HTR-8/SVneo (cell line): ENCODE data around the gene NAALADL2.
"Not testable (repeated sequence)": the region's sequence is repeated elsewhere in the genome, so short reads cannot be mapped to it uniquely, and the experiment has no call there.

Experiments
- DNase-seq: peaks from one replicate; pipeline ENCODE4 v3.0.0; 2011; ENCODE audit warnings: low spot score, mixed read lengths; ENCODE audit not compliant: insufficient read length
- FAIRE-seq: peaks from 2 replicates; lab custom pipeline; 2011; peaks lifted over from hg19 to GRCh38; lab: Jason Lieb, UNC

NAALADL2 gene

DNA sequence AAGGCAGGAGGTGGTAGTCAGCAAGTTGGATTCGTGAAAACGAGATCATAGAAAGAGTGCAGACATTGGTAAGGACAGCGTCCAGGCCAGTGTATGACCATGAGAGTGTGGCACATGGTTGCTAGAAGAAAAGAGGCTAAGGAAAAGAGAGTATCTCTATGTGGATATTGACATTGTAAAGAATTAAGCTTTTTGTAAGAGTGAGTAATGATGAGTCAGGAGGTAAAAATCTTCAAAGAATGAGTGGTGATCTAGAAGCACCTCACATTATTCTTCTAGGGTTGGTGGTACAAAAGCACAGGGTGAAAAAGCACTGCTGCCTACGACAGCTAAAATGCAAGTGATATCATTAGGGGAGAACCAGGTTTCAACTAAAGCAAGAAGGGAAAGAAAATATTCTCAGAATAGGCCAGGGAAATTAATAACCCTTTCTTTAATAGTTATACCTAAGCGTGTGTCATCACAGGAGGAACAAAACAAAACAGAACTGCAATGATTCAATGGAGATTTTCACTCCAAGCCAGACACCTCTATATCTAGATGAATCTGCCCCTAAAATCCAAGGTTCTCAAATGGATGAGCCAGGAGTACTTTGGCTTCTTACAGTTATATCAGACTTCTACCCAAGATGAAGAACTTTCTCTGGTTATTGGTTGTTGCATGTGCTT lies 884.7 kb downstream of the NAALADL2 start:
- FAIRE-seq, result no peak
- DNase-seq, result peak; percentile 25

DNA sequence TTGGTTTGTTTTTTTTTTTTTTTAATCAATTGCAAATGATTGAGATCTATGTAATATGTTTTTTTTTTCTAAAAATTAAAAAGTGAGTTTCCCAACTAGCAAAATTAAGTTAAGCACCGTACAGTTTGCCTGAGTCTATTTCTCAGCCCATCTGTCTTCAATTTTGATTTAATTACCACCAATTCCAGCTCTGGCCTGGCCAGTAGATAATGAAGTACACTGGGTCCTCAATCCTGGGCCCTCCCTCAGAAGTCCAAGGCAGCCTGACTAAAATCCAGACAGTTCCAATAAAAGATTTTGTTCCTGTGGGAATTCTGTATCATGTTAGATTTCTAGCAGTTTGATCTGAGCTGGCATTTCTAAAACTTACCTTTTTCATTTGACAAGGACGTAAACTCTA lies 887.2 kb downstream of the NAALADL2 start:
- FAIRE-seq (no peak), DNase-seq (no peak)

- DNase-seq, result no peak
- FAIRE-seq, result no peak
Observed at GRCh38 chr3:175748087-175748730, 889.1 kb downstream of the NAALADL2 start.

DNA sequence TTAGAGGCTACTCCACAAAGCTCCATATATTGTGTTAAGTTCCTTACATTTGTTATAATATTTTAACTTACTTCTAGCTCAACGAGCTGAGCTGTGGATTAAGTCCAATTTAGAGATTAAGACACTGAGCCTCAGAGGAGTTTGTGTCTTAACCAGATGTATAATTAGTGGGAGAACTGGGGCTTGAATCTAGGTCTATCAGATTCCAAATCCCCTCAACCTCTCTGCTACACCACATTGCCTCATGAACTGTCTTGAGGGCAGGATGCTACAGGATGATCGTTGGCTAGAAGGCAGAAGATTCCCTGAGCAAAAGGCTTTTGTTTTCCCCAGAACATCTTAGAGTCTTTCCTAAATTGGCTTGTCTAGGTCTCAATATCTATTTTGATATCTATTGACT lies 890.8 kb downstream of the NAALADL2 start:
- no peak for DNase-seq

DNA sequence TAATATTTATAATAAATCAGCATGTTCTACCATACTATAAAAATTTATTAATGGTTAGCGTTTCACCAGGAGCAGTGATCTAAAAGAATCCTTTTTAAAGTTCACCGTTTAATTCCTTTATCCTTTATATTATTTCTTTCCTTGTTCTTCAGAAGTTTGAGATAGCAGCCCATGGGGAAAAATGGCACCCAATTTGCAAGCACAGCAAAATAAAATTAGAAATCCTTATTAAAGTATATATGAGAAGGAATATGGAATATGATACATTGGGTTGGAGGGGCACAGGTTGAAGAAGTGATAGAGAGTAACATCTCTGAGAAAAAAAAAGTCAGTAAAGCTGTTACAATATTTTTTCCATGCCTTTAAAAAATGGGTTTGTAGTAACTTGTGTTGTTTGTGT lies 892.0 kb downstream of the NAALADL2 start:
- no peak for DNase-seq
- FAIRE-seq, result no peak

More for the DNA sequence above, 890.8 kb downstream of the NAALADL2 start:
- FAIRE-seq, result no peak

- DNase-seq, result no peak
- FAIRE-seq, result no peak
Observed at GRCh38 chr3:175763948-175764347, 904.8 kb downstream of the NAALADL2 start.

GRCh38 chr3:175764722-175765121 lies 905.6 kb downstream of the NAALADL2 start:
- FAIRE-seq (no peak), DNase-seq (no peak)

- FAIRE-seq, result no peak
- DNase-seq, result no peak
Observed at GRCh38 chr3:175770426-175770825, 911.3 kb downstream of the NAALADL2 start.

- no peak for FAIRE-seq
Observed at GRCh38 chr3:175777495-175777894, 918.4 kb downstream of the NAALADL2 start.

DNA sequence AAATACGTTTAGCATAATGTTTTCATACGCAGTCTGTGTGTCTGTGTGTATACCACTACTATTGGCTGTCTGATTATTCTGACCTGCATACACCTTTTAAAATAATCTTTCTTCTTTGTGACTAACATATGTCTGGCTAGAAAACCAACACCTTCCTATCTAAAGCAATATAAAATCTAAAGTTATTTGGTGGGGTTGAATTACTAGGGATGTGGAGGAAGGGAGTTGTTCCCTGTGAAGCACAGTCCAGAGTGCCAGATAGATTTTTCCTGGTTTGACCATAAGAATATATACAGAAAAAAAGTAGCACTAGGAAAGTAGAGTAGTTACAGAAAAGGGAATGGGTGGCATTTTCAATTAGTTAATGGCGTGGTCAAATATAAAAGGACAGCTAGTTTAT lies 918.8 kb downstream of the NAALADL2 start:
- DNase-seq (no peak), FAIRE-seq (no peak)

More at GRCh38 chr3:175777495-175777894, 918.4 kb downstream of the NAALADL2 start:
- DNase-seq, result no peak

DNA sequence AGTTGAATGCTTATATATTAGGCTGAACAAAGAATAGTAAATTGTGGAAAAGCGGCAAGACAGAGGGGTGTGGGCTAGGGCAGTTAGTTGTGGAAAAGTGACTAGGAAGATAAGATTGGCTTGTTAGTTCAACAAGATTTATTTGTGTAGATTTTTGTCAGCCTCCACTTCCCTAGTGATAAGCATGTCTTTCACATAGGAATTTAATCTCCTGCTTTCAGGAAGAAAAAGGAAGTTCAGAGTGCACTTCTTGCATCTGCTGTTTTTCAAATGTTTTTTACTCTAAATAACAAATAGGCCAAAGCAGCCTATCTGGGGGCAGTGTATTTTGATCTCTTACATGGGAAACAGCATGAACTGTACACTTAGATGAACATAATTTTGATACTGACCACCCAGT lies 919.9 kb downstream of the NAALADL2 start:
- no peak for FAIRE-seq
- no peak for DNase-seq

- not testable (repeated sequence) for DNase-seq, FAIRE-seq
Observed at GRCh38 chr3:175787109-175787508, 928.0 kb downstream of the NAALADL2 start.

DNA sequence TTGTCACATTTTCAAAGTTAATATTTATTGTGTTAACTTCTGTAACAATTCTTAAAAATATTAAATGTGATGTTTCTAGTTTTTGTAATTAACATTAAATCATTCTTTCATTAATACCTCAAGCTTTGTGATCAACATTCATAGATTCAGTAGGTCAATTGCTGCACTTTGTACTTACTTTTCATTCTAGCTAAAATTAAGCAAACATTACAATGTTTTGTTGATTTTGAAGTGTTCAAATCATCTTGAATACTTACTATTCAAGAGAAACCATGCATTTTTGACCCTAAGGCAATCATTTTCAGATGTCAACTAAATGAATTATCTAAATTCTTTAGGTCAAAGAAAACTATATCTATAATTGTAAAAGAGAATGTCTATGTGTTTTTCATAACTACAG lies 933.1 kb downstream of the NAALADL2 start:
- FAIRE-seq (no peak), DNase-seq (no peak)

DNA sequence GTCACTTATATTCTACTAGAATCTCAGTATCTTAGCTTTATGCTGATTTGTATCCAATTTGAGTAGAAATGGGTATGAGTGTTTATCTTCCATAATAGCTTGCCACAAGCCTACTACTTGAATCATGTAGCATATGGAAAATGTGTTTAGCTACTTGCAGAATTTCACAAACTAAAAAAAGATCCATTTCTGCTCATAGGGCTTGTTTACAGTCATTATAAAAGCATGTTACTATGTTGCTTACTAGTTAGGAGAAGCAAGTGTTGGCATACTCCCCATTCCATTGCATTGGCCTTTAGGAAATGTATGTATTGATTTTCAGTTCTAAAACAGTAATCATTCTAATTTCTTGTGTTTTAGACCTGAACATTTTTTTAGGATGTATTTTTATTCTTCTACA lies 939.2 kb downstream of the NAALADL2 start:
- DNase-seq (no peak), FAIRE-seq (no peak)

- FAIRE-seq, result no peak
- DNase-seq, result no peak
Observed at GRCh38 chr3:175805825-175806224, 946.7 kb downstream of the NAALADL2 start.

DNA sequence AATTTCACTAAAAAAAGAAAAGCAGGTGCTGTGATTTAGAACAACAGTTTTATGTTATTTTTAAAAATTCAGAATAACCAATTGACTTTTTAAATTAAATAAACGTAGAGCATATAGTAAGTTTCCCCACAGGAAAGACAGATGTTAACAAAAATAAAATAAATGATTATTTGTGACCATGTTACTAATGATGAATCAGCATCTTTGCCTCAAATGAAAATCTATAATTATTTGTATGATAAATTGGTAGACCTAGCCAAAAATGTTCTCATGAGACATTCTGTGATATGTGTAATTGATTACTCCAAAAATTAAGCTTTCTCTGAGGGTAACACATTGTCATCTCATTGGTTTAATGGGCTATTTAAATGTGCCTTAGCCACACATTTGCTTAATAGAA lies 948.0 kb downstream of the NAALADL2 start:
- no peak for FAIRE-seq

DNA sequence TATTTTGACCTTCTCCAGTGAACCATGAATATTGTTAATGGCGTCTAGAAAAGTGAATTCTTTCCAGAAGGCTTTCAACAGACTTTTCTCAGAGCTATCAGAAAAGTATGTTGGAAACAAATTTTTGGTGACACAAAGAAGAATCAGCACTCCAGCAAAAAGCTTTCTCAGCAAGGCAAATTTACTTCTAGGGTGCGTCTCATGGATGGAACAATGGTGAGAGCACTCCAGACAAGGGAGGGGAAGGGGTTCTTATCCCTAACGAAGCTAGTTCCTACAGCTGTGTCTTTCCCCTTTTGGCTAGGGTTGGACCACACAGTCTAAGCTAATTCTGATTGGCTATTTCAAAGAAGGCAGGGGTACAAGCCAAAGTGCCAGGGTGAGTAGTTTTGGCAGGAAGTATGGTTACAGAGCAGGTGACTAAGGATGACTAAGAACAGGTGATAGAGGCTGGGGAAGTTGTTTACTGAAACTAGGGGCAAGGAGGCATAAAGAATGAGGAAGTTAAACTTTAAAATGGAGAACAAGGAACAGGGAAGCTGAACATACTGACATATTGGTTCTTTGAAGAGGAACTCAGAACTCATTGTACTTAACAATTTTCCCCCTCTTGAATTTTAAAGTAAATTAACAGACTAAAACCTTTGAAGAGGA lies 959.8 kb downstream of the NAALADL2 start:
- no peak for DNase-seq
- no peak for FAIRE-seq

More for the DNA sequence above, 948.0 kb downstream of the NAALADL2 start:
- DNase-seq, result no peak

- not testable (repeated sequence) for FAIRE-seq, DNase-seq
Observed at GRCh38 chr3:175822766-175823491, 963.8 kb downstream of the NAALADL2 start.

DNA sequence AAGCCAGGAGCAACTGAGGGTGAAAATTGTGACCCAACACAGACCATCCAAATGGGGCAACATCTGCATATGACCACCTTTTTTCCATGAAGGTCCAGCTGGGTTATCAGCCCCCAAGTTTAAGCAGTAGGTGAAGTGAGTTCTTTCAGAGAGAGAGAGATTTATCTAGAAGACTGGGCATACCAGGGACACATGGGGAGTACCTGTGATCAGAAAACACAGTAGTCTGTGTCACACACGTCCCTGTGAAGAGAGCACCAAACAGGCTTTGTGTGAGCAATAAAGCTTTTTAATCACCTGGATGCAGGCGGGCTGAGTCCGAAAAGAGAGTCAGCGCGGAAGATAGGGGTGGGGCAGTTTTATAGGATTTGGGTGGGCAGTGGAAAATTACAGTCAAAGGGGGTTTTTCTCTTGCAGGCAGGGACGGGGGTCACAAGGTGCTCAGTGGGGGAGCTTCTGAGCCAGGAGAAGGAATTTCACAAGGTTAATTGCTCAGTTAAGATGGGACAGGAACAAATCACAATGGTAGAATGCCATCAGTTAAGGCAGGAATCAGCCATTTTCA lies 966.0 kb downstream of the NAALADL2 start:
- FAIRE-seq, DNase-seq: not testable (repeated sequence)

- DNase-seq (no peak), FAIRE-seq (no peak)
Observed at GRCh38 chr3:175826759-175827158, 967.6 kb downstream of the NAALADL2 start.
